GM13976 (cell line): ENCODE data around the gene TRPM4.
A peak's percentile ranks its signal among the peaks of the same experiment; 100 is the strongest.
"Not testable (repeated sequence)": the region's sequence is repeated elsewhere in the genome, so short reads cannot be mapped to it uniquely, and the experiment has no call there.

ENCODE experiments used
- DNase-seq: peaks from one replicate; pipeline ENCODE4 v3.0.0; 2012; ENCODE audit warnings: low spot score
- CTCF ChIP-seq: IDR thresholded peaks from 2 replicates; pipeline ENCODE4 v1.5.1; 2012; ENCODE audit warnings: borderline replicate concordance, mild to moderate bottlenecking; ENCODE audit not compliant: insufficient read depth; ENCODE audit errors: extremely low read depth, missing control alignments, control extremely low read depth
- in situ Hi-C: fragments of 300-500 bp; cut with MboI; formaldehyde crosslinking; loops from one replicate; pipeline ENCODE4 v1.12.0; 2022; ENCODE audit warnings: low sequenced_read_pairs, mixed read lengths, inconsistent platforms; ENCODE audit not compliant: unreplicated experiment

TRPM4 gene

GRCh38 chr19:49120325-49120683, 37.3 kb upstream of the TRPM4 start:
- no peak for DNase-seq
- no peak for TF ChIP-seq CTCF
- in situ Hi-C loops = no loop called here

- DNase-seq = no peak
- in situ Hi-C loops = no loop called here
- no peak for TF ChIP-seq CTCF
These were observed 36.7 kb upstream of the TRPM4 start for GRCh38 chr19:49120868-49121267.

- DNase-seq, in situ Hi-C loops: not testable (repeated sequence)
These were observed 35.8 kb upstream of the TRPM4 start for GRCh38 chr19:49121841-49122240.

- in situ Hi-C loops, DNase-seq: not testable (repeated sequence)
These were observed 34.3 kb upstream of the TRPM4 start for GRCh38 chr19:49123285-49123684.

- in situ Hi-C loops = no loop called here
- TF ChIP-seq CTCF = no peak
- no peak for DNase-seq
These were observed 32.4 kb upstream of the TRPM4 start for GRCh38 chr19:49125025-49125731.

- in situ Hi-C loops = no loop called here
- TF ChIP-seq CTCF = no peak
- DNase-seq = no peak
These were observed 31.0 kb upstream of the TRPM4 start for GRCh38 chr19:49126575-49126974.

- in situ Hi-C loops, DNase-seq: not testable (repeated sequence)
These were observed 30.4 kb upstream of the TRPM4 start for GRCh38 chr19:49127225-49127624.

- peak; percentile 100 for DNase-seq
- in situ Hi-C loops = no loop called here
- TF ChIP-seq CTCF = no peak
These were observed 29.7 kb upstream of the TRPM4 start for GRCh38 chr19:49127674-49128544.
